ENCODE measurements around the gene TMPRSS15. TPM values are rescaled to one million over a fixed set of nuclear protein-coding genes. Genes with fewer than 3 reads are reported as not detected.
"Not testable (repeated sequence)": the region's sequence is repeated elsewhere in the genome, so short reads cannot be mapped to it uniquely, and the experiment has no call there.

The TMPRSS15 gene
- total RNA-seq, 2 donors from 2014 or later: not detected

DNA sequence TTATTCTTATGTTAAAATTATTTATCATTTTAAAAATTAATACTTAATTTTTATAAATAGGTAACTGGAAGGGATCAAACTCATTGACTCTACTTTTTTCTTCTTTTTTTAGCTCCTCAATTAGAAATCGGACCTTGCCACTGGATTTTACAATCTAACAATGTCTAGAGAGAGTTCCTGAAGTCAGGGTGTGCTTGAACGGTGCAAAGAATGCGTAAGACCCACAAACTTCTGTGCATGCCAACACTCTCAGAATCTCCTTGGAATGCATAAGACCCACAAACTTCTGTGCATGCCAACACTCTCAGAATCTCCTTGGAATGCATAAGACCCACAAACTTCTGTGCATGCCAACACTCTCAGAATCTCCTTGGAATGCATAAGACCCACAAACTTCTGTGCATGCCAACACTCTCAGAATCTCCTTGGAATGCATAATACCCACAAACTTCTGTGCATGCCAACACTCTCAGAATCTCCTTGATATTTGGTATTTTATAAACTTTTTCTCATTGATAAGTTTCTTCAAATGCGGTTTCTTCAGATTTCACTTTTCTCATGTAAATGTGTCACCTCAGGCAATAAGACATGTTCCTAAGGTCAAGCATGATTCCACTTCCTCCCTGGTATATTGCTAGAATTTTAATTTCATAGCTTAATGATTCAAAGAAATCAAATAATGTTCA, 20.5 kb downstream of the TMPRSS15 start:
- not testable (repeated sequence) for ATAC-seq, DNase-seq

DNA sequence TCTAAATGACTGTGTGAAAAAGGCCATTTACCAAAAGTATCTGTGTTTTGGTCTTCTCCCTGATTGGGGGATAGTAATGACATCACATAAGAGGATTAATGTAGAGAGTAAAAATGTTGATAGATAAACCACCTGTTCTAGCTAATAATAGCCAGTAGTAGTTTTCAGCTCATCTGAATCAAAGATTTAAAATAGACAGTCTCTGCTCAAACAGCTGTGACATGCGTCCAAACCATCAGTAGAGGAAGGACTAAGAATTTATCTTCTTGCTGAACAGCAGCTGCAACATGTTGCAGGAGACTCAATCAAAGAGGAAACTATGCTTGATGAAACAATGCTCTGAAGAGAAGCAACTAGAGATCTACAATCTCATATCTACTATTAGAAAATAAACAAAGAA, 21.4 kb downstream of the TMPRSS15 start:
- DNase-seq: no peak
- no peaks in the 10 kb centered on the region for H3K36me3 Mint-ChIP-seq (ENCODE audit: low read depth)
- H3K9me3 ChIP-seq (ENCODE audit: control insufficient read depth, low read length, poor library complexity, severe bottlenecking): no peaks in the 10 kb centered on the region
- ATAC-seq: no peak
- H3K27me3 Mint-ChIP-seq: no peaks in the 10 kb centered on the region
- H3K27ac Mint-ChIP-seq: no peak overlapping the region
- H3K4me1 Mint-ChIP-seq: no peaks in the 10 kb centered on the region
- H3K4me3 Mint-ChIP-seq: no peak overlapping the region

More for the DNA sequence above, 20.5 kb downstream of the TMPRSS15 start:
- H3K36me3 Mint-ChIP-seq (ENCODE audit: low read depth); H3K27ac Mint-ChIP-seq; H3K9me3 ChIP-seq (ENCODE audit: control insufficient read depth, low read length, poor library complexity, severe bottlenecking); H3K4me1 Mint-ChIP-seq; H3K27me3 Mint-ChIP-seq; H3K4me3 Mint-ChIP-seq: not testable (repeated sequence)

DNA sequence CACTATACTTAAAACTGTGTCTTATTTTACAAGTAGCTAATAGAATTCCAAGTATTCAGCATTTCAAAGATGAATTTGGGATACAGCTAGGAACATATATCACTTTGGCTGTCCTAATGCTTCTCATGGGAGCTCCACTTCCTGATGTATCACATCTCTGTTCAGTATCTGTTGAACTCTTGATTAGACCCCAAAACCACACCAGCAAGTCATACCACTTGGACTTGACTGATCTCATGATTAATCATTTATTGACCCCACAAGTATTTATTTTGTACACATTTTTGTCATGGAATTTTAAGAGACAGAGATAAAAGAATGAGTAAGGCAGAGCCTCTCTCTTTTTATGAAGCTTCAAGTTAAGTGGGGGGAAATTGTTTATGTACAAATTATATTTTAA, 30.0 kb downstream of the TMPRSS15 start:
- H3K27ac Mint-ChIP-seq: no peak overlapping the region
- H3K27me3 Mint-ChIP-seq: no peaks in the 10 kb centered on the region
- DNase-seq (no peak), ATAC-seq (no peak)
- no peaks in the 10 kb centered on the region for H3K36me3 Mint-ChIP-seq (ENCODE audit: low read depth)
- no peaks in the 10 kb centered on the region for H3K4me1 Mint-ChIP-seq
- no peak overlapping the region for H3K4me3 Mint-ChIP-seq
- H3K9me3 ChIP-seq (ENCODE audit: control insufficient read depth, low read length, poor library complexity, severe bottlenecking): no peaks in the 10 kb centered on the region

DNA sequence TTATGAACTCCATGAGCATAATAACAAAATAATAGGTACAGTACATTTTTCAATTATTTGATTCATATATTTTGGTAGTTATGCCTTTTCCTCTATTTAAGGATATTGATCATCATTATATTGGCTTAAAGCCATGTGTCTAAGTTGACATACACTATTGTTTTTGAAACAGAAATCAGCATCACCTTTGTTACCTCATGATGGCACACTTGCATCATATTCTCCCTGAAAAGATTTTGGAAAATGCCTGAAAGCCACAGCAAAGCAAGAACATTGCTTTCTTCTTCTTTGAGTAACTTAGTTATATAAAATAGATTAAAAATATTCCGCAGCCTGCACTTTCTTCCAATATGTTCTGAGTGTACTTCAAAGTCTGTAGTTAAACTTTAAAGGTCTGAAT, 33.3 kb downstream of the TMPRSS15 start:
- H3K27me3 Mint-ChIP-seq: no peaks in the 10 kb centered on the region
- no peaks in the 10 kb centered on the region for H3K4me1 Mint-ChIP-seq
- no peak for ATAC-seq
- H3K9me3 ChIP-seq (ENCODE audit: control insufficient read depth, low read length, poor library complexity, severe bottlenecking): no peaks in the 10 kb centered on the region
- no peak overlapping the region for H3K4me3 Mint-ChIP-seq
- no peak for DNase-seq
- H3K27ac Mint-ChIP-seq: no peak overlapping the region
- no peaks in the 10 kb centered on the region for H3K36me3 Mint-ChIP-seq (ENCODE audit: low read depth)

DNA sequence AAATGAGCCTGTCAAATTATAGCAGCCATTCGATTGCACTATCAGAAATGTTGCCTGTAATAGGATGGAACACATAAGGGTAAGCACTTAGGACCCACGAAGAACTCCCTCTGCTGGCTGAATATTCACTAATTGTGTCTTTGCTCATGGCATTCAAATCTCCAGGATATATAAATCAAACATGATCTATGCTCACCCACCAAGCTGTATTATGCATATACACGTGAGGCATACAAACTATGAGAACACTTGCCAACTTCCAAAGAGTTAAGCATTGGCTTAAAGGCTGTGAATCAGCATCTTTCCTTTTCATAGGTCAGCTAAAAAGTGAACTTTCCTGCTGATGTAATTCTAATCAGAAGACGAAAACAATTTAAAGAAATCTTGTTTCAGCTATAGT, 34.5 kb downstream of the TMPRSS15 start:
- no peak overlapping the region for H3K27ac Mint-ChIP-seq
- H3K9me3 ChIP-seq (ENCODE audit: control insufficient read depth, low read length, poor library complexity, severe bottlenecking): no peaks in the 10 kb centered on the region
- no peaks in the 10 kb centered on the region for H3K27me3 Mint-ChIP-seq
- H3K36me3 Mint-ChIP-seq (ENCODE audit: low read depth): no peaks in the 10 kb centered on the region
- no peaks in the 10 kb centered on the region for H3K4me1 Mint-ChIP-seq
- no peak for ATAC-seq
- DNase-seq: no peak
- no peak overlapping the region for H3K4me3 Mint-ChIP-seq

DNA sequence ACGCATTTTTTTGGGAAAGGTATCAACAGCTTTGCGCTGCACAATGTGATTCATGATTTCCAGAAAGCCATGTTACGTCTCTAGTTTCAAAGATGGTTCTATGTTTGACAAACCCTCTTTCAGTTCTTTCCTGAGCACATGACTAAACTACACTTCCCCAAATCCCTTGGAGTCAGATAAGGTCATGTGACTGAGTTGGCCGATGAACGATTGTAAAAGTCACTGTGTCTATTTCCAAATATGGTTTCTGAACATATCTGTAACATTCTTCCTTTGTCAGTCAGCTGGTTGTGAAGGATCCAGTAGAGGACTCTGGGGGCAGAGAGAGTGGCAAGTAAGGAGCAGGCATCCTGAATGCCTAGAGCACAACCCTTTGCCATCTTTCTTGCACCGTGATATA, 35.4 kb downstream of the TMPRSS15 start:
- H3K27ac Mint-ChIP-seq: no peak overlapping the region
- no peak for ATAC-seq

DNA sequence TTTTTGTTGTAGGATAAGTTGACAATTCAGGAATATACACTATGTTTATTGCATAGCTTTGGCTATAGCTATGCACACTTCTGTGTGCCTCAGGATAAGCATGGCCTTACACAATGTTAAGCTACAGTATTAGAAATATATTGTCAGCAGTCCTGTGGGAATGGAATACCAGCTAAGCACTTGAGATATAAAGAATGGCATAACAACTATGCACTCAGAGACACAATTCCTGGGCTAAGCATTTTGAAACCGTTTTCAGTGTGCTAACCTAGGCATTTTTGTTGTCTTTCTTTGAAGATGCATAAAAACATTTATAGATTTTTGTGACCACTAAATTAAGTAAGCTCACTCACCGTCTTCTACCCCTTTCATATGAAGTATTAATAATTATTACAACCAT, 46.8 kb downstream of the TMPRSS15 start:
- Mint-ChIP-seq H3K4me3 (no peak overlapping the region), H3K27me3 (no peaks in the 10 kb centered on the region), H3K27ac (no peak overlapping the region)

More for the DNA sequence above, 35.4 kb downstream of the TMPRSS15 start:
- Mint-ChIP-seq H3K27me3 (no peaks in the 10 kb centered on the region), H3K36me3 (ENCODE audit: low read depth) (no peaks in the 10 kb centered on the region), H3K4me3 (no peak overlapping the region), H3K4me1 (no peaks in the 10 kb centered on the region)
- no peaks in the 10 kb centered on the region for H3K9me3 ChIP-seq (ENCODE audit: control insufficient read depth, low read length, poor library complexity, severe bottlenecking)
- no peak for DNase-seq

DNA sequence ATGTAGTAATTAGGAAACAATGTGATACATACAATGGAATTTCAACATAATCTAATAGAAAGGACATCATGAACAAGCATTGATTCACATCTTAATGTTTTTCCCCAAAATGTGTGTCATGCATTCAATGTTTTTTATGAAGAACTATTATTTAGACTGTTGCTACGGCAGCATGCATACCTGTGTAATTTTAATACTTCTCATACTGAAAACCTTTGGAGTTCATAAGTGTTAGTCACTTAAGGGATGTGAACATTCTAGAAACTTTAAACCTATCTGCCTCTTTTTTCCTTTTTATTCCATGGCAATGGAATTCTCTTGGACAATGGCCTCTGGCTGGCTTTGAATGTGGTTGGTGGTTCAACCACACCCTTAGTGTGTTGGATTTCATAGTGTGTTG, 48.6 kb downstream of the TMPRSS15 start:
- ATAC-seq: no peak
- no peak overlapping the region for H3K4me3 Mint-ChIP-seq
- H3K36me3 Mint-ChIP-seq (ENCODE audit: low read depth): no peaks in the 10 kb centered on the region
- no peaks in the 10 kb centered on the region for H3K4me1 Mint-ChIP-seq
- no peaks in the 10 kb centered on the region for H3K27me3 Mint-ChIP-seq
- no peak for DNase-seq
- no peaks in the 10 kb centered on the region for H3K9me3 ChIP-seq (ENCODE audit: control insufficient read depth, low read length, poor library complexity, severe bottlenecking)
- no peak overlapping the region for H3K27ac Mint-ChIP-seq

More for the DNA sequence above, 46.8 kb downstream of the TMPRSS15 start:
- Mint-ChIP-seq H3K4me1 (no peaks in the 10 kb centered on the region), H3K36me3 (ENCODE audit: low read depth) (no peaks in the 10 kb centered on the region)
- no peak for DNase-seq
- H3K9me3 ChIP-seq (ENCODE audit: control insufficient read depth, low read length, poor library complexity, severe bottlenecking): no peaks in the 10 kb centered on the region
- ATAC-seq: no peak

DNA sequence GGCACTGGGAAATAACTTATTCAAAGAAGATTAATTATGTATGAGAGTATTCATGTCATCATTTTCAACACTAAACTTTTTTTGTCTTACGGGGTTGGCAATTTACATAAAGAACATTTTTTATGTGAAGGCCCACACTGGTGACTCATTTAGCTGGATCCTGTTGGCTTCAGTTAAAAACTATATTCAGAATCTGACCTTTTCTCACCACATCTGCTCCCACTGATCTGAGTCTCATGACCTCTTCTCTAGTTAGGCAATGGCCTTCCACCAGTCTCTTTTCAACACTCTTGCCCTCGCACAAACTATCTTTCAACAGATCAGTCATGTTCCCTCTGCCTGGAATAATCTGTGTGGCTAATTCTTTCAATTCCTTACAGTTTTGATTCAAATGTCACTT, 53.4 kb downstream of the TMPRSS15 start:
- Mint-ChIP-seq H3K4me1 (no peaks in the 10 kb centered on the region), H3K4me3 (no peak overlapping the region), H3K27ac (no peak overlapping the region), H3K36me3 (ENCODE audit: low read depth) (no peaks in the 10 kb centered on the region), H3K27me3 (no peaks in the 10 kb centered on the region)
- no peaks in the 10 kb centered on the region for H3K9me3 ChIP-seq (ENCODE audit: control insufficient read depth, low read length, poor library complexity, severe bottlenecking)
- DNase-seq (no peak), ATAC-seq (no peak)

DNA sequence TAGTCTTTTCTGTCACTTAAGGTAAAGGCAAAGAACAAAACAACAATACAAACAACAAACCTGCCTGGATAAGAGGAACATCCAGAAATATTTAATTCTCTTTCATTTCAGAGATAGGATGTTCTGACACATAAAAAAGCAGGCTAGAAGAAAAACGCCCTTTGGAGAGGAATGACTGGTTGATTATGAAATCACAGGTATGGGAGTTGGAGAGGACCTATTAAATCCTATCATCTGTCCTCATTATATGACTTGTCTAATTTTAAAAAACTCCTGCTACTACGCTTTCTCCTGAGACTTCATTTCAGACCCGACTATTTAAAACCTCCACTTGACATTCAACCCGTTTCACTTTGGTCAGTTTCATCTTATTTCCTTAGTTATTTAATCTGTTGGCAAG, 54.1 kb downstream of the TMPRSS15 start:
- no peak for DNase-seq
- Mint-ChIP-seq H3K4me1 (no peaks in the 10 kb centered on the region), H3K36me3 (ENCODE audit: low read depth) (no peaks in the 10 kb centered on the region), H3K27ac (no peak overlapping the region), H3K4me3 (no peak overlapping the region), H3K27me3 (no peaks in the 10 kb centered on the region)
- no peaks in the 10 kb centered on the region for H3K9me3 ChIP-seq (ENCODE audit: control insufficient read depth, low read length, poor library complexity, severe bottlenecking)
- ATAC-seq: no peak

DNA sequence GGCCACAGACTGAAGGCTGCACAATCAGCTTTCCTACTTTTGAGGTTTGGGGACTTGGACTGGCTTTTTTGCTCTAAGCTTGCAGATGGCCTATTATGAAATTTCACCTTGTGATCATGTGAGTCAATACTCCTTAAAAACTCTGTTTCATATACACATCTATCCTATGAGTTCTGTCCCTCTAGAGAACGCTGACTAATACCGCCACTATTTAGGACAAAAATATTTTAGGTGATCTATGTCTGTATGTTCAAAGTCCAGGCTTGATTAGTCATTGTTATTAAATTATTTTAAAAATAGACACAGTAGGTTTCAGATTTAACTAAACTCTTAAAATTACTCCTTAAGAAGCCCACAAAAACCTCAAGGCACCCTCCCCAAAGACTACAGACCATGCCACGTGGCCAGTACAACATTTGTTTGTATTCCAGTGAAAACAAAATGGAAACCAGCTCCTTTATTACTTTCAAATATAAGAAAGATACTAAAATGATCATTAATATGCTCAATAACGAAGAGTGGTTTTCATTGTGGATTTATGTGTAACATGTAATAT, 63.1 kb downstream of the TMPRSS15 start:
- ATAC-seq: no peak
- Mint-ChIP-seq H3K36me3 (ENCODE audit: low read depth) (no peaks in the 10 kb centered on the region), H3K4me1 (no peaks in the 10 kb centered on the region), H3K4me3 (no peak overlapping the region), H3K27me3 (no peaks in the 10 kb centered on the region), H3K27ac (no peak overlapping the region)
- no peaks in the 10 kb centered on the region for H3K9me3 ChIP-seq (ENCODE audit: control insufficient read depth, low read length, poor library complexity, severe bottlenecking)
- no peak for DNase-seq

DNA sequence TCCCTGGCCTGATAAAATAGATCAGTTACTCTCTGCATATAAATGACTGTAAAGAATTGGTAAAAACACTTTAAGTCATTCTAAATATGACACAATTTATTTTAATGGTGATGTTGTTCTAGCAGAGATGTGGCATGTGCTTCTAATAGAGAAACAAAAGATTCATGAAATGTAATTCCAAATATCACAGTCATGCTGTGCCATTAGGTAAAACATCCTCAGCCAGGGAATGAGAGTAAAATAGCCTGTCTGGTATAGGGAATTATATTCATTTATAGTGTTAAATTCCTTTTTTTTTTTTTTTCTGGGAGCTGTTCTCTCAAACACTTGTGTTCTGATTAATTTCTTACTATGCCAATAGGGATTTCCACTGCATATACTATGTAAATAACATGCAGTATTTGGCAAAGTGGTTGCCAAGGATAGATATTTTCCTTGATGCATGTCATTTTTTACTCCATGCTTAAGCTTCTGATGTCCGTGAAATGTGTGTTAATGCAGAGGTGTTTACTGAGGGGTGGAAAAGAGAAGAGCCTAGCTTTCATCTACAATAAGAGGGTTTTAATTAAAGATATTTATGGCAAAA, 67.8 kb downstream of the TMPRSS15 start:
- Mint-ChIP-seq H3K27me3 (no peaks in the 10 kb centered on the region), H3K4me1 (no peaks in the 10 kb centered on the region), H3K4me3 (no peak overlapping the region), H3K36me3 (ENCODE audit: low read depth) (no peaks in the 10 kb centered on the region), H3K27ac (no peak overlapping the region)
- no peaks in the 10 kb centered on the region for H3K9me3 ChIP-seq (ENCODE audit: control insufficient read depth, low read length, poor library complexity, severe bottlenecking)
- DNase-seq: no peak
- no peak for ATAC-seq

DNA sequence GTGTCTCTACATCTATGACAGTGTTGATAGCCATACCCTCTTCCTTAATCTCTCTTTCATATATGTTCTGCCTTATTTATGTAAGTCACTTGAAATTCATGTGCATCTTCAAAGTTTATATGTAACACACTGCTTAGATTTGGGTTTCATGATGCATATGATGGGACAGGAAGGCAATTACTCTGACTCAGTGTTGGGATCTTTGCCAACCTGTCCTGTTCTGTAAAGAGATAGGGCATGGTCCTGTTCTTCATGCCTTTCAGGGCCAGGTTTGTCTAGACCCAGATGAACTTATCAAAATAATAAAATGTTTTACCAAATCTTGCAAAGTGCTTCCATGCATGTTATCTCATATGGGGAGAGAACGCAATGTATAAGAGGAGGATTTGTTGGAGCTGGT, 69.5 kb downstream of the TMPRSS15 start:
- ATAC-seq: no peak
- Mint-ChIP-seq H3K27me3 (no peaks in the 10 kb centered on the region), H3K4me1 (no peaks in the 10 kb centered on the region), H3K27ac (no peak overlapping the region), H3K36me3 (ENCODE audit: low read depth) (no peaks in the 10 kb centered on the region), H3K4me3 (no peak overlapping the region)
- no peak for DNase-seq
- no peaks in the 10 kb centered on the region for H3K9me3 ChIP-seq (ENCODE audit: control insufficient read depth, low read length, poor library complexity, severe bottlenecking)

DNA sequence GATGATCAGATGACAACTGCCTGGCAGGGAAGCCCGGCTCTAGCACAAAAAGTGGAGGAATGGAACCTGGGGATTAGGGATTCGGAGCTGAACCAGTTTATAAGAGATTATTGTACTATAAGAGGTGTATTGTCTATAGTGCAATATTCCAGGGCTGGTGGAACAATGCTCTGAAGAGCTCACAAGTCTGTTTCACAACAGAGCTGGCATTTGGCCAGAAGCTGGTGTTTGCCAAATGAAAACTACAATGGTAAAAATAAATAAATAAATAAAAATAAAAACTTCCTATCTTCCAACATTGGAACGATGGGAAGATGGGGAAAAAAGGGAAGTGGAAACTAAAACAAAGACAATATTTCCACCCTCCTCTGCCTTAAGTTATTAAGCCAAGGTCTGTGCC, 85.4 kb downstream of the TMPRSS15 start:
- Mint-ChIP-seq H3K36me3 (ENCODE audit: low read depth) (no peaks in the 10 kb centered on the region), H3K27ac (no peak overlapping the region), H3K4me1 (no peaks in the 10 kb centered on the region), H3K27me3 (no peaks in the 10 kb centered on the region), H3K4me3 (no peak overlapping the region)
- ATAC-seq (no peak), DNase-seq (no peak)
- no peaks in the 10 kb centered on the region for H3K9me3 ChIP-seq (ENCODE audit: control insufficient read depth, low read length, poor library complexity, severe bottlenecking)
